SH-SY5Y (cell line): ENCODE data around the gene ARSB.

ENCODE experiments used
- GATA2 ChIP-seq: IDR thresholded peaks from 2 replicates; pipeline ENCODE4 v1.6.1; 2011; ENCODE audit warnings: mild to moderate bottlenecking, low read depth, low read length
- GATA3 ChIP-seq: IDR thresholded peaks from 2 replicates; pipeline ENCODE4 v1.6.1; 2011; ENCODE audit warnings: low read depth, mild to moderate bottlenecking, low read length, moderate library complexity

ARSB gene

DNA sequence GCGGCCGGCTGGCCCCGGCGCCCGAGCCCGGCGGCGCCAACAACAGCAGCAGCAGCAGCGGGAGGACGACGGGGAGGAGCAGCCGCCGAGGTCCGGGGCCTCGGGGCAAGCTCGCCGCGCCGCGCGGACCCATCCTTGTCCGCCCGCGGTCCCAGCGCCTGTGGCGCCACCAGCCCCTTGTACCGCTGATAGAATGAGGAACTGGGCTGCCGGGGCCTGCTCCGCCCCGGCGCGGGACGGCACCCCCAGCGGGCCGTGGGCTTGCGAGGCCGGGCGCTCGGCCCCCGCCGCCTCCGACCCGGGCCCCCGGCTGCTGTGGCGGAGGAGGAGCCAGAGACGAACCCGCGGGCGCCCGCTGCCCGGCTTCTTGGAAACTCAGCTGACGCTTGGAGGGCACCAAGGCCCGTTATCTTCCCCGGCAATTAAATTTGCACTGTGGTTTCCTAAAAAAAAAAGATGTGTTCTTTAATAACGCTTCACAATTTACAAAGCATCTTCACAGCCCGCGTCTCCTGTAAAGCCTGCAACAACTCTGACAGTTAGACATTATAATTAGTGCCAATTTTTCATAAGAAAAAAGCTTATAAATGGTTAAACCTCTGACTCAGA lies at the start of gene ARSB:
Gene ARSB, minus strand, starts transcription at position 195 of the 609 bp plus-strand sequence. Its CDS starts 62 bp downstream, at position 133.
- TF ChIP-seq GATA2 (0 out of 2 replicates have a peak, but pooled peaks have one; percentile 24), GATA3 (no peak)

DNA sequence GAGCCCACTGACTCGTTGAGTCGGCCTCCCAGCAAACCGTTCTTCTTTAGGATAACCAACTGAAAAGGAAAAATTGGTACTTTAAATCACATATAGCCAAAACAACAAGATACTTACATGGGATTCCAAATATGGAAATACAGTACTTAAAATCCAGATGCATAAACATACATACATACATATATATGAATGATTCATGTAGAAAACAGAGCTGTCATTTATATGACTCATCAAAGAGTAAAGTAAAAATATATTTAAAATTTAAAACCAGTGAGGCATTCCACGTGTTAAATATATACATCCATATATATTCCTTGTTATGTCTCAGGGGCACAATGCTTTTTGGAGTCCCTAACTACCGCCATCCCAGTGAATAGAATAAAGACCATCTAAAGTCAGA lies 47.7 kb upstream of the ARSB start:
- TF ChIP-seq GATA2 (no peak), GATA3 (no peak)

DNA sequence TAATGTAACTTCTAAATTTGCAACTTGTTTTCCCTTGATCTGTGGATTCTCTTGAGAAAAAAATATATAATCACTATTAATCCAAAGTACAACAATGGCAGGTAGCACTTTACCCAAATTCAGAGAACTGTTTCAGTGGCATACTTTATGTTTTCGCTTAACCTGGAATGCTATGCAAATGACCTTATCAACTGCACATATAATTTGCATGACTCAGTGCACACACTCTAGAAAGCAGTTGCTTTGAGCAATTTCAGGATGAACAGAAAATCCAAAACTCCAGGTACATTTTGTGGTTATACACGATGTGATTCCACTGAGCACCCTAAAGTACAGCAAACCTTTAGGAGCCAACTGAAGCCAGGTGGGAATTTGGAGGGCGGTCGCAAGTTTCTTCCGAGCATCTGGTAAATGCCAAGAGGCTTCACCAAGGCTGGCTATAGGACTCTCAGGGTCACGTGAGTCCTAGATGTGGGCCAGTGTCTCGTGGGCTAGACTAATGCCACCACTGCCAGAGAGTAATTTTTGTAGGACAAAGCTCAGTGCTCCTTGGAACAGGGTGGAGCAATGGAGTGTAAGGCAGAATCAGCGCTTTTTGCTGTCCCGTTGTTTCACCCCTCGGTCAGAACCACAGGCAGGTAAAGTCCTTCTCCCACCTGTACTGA lies 47.1 kb upstream of the ARSB start:
- no peak for TF ChIP-seq GATA3
- no peak for TF ChIP-seq GATA2

DNA sequence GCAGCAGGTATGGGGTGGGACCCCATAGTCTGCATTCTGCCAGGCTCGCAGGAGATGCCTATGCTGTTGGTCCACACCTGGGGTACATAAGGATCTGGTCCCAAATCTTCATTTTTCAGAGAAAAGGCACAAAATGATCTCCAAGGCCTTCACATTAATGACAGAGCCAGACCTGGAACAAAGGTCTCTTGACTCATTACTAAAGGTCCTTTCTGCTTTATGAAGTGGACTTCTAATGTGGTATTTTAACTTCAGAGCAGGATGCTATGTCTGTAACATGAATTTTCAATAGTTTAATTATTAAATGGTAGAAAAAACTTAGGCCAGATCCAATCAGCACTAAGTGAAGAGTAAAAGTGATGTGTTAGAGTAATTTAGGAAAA lies 46.4 kb upstream of the ARSB start:
- TF ChIP-seq GATA3 = no peak
- no peak for TF ChIP-seq GATA2

DNA sequence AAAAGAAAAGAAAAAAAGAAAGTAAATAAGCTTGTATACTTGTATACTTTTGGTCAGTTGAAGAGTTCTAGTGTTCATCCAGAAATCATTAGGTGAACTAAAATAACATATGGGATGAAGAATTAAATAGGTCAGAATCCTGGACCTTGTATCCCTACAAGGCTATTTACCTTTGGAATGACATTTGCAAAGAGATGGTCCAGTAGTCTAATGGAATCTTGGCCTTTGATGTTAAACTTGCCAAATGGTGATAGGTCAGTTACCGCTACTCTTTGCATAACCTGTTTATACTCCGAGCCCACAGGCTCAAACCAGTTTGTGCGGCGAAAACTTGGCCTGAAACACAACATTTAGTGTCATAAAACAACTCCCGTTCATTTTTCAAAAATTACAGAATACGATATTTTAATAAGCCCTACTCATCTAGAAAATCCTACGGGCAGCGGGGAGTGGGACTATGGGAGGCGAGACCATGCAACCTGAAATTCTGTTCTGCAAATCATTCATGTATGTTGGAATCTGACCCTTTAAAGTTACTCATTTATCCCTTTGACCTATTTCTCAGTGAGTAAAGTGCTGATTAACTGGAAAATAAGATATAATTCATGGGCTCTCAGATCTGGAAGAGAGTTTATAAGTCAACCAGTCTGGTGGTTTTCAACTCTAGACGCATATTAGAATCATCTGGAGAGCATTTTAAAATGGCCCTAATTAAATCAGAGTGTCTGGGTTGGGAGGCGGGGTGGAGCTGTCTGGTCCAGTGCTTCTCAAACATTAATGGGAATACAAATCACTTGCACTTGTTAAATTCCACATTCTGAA lies 45.8 kb upstream of the ARSB start:
- TF ChIP-seq GATA3 (no peak), GATA2 (no peak)

DNA sequence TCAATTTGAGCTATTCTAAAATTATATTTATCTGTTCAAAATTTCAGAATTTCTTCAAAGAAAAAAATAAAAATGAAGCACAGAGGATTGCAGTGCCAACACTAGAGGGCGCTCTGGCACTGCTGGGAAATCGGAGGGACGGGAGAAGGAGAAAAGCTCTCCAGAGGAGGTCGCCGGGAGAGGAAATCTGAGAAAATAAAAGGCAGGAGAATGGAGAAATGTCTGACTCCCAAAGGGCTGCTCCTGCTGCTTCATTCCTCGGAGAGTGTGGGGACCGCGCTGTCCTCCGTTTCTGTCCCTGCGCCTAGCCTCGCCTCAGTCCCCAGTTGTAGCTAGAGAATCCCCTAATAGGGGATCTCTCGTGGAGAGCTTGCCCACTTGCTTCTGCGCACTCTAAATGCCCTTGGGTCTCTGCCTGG lies 40.0 kb upstream of the ARSB start:
- TF ChIP-seq GATA2 (no peak), GATA3 (no peak)

DNA sequence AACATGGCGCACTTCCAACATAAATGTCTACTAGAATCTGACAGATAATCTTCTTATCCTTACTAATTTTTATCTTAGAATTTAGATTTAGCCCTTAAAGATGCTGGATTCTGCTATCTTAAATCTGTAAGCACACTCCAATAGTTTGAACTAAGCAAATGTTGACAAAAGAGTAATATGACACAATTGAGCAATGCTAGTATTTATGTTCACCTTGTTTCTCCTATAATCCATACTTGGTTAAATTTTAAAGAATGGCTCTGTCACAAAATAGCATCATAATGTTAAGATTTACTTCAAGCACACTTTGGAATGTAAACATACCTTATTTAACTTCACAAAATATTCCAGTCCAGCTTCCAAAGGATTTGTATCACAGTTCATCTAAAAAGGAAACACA lies 38.8 kb upstream of the ARSB start:
- TF ChIP-seq GATA2 (no peak), GATA3 (no peak)

DNA sequence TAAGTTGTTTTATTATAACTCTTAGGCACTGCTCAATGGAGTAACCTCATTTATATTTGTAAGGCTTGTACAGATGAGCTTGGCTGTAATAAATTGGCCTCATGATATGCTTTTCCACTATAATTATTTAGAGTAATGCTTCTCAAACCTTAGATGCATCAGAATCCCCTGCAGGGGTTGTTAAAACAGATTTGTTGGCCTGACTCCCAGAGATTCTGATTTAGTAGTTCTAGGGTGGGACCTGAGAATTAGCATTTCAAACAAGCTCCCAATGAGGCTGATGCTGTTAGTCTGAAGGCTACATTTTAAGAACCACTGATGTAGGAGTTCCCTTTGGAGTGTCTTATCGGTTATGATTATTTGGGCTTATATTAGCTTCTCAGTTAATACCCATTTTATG lies 38.2 kb upstream of the ARSB start:
- TF ChIP-seq GATA2 (no peak), GATA3 (no peak)

DNA sequence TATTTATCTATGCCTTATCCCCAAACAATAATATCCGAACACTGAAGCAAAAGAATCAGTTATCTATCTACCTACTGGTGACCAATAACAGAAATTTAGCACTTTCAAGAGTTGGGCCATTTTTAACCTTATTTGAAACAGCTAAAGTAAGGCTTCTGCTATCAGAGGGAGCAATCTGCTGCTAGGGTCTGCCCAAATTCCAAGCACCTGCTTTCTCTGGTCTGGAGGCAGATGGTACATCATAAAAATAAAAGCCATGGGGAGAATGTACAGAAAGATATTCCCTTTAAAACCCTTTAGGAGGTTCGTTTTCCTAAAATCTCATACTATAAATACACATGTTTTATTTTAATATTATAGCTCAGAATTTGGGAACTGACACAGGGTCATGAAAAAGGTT lies 37.7 kb upstream of the ARSB start:
- TF ChIP-seq GATA3 (no peak), GATA2 (peak; percentile 43; the same call in 1 of the 2 replicates)

DNA sequence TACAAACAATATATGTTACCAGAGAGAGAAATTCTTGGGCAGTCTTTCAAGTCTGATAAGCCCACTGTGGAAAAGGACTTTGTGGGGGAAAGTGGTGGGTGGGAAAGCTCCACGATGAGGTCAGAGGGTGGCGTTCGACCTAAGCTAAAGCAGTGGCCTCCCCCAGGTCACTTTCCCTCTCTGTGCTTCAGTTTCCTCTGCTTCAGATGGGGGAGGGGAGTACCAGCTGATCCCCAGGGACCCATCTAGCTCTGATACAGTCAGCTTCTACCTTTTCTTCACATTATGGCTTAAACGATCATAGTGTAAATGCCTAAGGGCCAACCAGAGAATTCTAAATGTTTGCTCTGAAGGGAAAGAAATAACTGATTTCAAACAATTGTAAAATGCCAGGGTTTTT lies 36.6 kb upstream of the ARSB start:
- TF ChIP-seq GATA3 (no peak), GATA2 (no peak)

DNA sequence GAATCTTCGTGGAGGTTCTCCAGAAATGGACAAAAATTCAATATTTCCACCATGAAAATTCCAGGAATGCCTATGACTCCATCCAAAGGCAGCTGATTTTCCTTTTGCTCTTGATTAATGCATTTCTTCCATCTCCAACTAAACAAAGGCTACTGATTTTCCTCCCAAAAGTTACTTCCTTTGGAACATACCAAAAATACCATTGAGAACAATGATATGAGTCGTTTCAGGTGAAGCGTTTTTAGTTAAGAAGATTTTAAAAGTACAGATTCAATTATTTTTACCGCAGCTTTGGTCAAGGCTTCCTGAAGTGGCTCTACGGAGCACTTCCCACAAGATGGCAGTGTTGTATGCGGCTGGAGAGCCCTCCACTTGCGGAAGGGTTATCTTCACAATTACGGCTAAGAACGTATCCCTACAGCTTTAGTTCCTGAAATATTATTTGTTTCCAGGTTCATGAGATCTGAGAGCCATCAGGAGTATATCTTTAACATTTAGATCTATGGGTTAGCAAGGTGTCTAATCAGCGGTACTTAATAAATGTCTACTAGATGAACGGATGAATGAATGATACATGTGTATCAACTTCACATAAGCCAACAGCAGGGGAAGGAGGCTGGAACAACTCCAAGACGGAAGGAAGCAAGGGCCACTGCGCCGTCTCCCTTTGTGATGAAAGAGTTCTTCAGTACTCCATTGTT lies 35.9 kb upstream of the ARSB start:
- TF ChIP-seq GATA2 (no peak), GATA3 (no peak)

DNA sequence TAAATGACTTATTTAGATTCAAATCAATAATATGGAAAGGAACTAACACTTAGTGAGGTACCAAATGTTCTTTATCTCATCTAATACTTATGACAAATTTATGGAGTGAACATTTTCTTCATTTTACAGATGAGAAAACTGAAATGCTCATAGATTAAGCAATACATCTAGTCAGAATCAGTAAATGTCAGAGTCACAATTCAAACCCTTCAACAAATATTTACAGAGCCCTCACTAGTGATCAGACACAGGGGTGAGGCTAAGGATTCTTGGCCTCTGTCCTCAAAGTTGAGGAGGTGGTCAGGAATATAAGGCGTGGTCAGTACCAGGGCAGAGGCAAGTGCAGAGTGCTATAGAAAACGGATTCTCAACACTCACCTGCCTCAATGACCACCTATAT lies 29.5 kb upstream of the ARSB start:
- TF ChIP-seq GATA3 = no peak
- TF ChIP-seq GATA2 = no peak

DNA sequence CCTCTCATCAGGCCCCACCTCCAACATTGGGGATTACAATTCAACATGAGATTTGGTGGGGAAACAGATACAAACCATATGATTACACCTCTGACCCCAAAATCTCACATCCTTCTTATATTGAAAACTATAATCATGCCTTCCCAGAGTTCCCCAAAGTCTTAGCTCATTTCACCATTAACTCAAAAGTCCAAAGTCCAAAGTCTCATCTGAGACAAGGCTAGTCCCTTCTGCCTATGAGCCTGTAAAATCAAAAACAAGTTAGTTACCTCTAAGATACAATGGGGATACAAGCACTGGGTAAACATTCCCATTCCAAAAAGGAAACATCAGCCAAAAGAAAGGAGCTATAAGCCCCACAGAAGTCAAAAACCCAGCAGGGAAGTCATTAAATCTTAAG lies 26.8 kb upstream of the ARSB start:
- no peak for TF ChIP-seq GATA2
- TF ChIP-seq GATA3 = no peak

DNA sequence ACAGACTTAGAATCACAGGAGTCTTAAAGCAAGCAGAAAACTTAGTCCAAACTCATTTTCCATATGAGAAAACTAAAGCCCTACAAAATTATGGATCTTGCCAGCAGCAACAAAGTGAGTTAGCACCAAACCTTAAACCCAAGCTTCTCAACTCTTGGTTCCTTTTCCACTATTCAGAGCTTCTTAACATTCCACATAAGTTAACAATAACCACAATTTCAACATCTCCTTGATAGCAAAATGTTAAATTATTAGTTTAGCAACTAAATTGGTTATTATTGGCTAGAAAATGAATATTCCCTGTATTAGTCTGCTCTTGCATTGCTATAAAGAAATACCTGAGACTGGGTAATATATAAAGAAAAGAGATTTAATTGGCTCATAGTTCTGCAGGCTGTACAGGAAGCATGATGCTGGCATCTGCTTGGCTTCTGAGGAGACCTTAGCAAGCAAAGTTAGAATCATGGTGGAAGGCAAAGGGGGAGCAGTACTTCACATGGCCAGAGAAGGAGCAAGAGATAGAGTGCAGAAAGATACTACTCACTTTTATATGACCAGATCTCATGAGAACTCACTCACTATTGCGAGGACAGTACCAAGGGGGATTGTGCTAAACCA lies 26.2 kb upstream of the ARSB start:
- no peak for TF ChIP-seq GATA3

DNA sequence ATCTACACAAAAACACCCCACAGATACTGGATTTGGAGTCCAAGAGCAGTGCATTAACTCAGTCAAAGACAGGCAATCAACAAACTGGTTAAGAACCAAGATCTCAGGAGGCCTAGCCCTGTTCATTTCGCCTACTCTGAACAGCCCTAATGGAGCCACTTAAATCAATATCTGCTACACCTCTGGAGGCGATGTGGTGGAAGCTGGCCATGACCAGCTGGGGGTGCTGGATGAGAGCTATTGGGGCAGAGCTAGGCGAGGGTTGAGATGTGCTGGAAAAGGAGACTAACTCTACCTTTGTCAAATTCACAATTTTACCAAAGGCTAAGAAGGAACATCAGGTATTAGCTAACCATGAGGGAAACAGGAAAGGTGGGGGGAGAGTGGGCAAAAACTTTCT lies 23.3 kb upstream of the ARSB start:
- TF ChIP-seq GATA3 = no peak
- TF ChIP-seq GATA2 = no peak

DNA sequence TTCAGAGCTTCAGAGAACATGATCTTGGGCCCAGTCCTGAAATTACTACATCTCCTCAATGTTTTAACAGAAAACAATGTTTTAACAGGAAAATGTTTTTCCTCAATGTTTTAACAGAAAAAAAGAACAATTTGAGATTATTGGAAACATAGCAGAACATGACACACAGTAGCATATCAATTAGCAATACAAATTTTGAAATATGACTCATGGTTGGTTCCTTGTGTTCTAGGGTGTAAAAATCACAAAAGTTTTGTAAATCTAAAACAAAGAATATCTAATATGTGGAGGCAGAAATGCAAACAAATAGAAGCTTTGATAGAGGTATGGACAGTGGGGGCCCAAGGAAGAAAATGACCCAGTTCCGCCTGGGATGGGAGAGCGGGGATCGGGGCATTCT lies 22.8 kb upstream of the ARSB start:
- TF ChIP-seq GATA3 = no peak
- TF ChIP-seq GATA2 = no peak
